HG03025 (cell line): ENCODE results near the gene BRD9.
A peak's percentile ranks its signal among the peaks of the same experiment; 100 is the strongest.

Experiments
- ATAC-seq: cut with Tn5 transposase; IDR thresholded peaks from one replicate; pipeline ENCODE4 v1.9.1; 2021; ENCODE audit warnings: mild to moderate bottlenecking, moderate library complexity; ENCODE audit not compliant: unreplicated experiment, low FRiP score

Gene BRD9

DNA sequence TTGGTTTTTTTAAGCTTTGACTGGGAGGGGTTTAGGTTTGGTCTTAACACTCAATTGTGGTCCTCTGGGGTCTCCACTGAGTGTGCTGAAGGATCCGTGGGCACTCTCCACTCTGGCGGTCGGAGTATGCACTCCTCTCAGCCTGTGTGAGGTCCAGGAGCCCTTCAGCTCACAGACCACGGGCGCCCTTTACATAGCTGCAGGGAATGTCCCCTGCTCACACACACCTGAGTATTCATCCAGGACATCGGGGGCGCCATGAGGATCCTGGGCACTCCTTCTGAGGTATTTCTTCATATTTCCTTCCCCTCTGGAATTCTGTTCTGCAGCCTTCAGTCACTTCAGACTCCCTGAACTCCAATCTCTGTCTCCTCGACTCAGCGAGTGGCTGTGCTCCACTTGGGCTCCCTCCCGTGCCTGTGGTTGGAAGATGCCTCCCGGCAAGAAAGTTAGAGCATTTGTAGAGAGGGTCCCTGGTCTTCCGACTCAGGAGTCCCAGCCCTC, 12.6 kb upstream of the BRD9 start:
- no peak for ATAC-seq

GRCh38 chr5:903756-904096, 11.1 kb upstream of the BRD9 start:
- ATAC-seq: no peak

GRCh38 chr5:902129-902916, 9.7 kb upstream of the BRD9 start:
- no peak for ATAC-seq

- no peak for ATAC-seq
Observed at GRCh38 chr5:900781-901180, 8.2 kb upstream of the BRD9 start.

DNA sequence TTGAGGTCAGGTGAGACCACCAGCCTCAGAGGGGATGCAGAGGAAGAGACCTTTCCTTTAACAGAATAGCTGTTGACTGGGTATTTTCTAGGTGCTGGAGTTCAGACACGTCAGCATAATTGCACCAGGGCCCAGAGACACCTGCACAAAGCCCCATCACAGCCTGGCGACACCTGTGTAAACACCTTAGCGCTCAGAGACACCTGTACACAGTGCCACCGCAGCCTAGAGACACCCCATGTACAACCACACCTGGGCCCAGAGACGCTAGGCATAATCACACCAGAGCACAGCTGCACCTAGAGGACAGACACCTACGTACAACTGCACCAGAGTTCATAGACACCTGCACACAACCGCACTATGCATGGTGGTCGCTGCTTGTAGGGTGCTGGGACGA, 1.1 kb upstream of the BRD9 start:
- ATAC-seq: no peak

DNA sequence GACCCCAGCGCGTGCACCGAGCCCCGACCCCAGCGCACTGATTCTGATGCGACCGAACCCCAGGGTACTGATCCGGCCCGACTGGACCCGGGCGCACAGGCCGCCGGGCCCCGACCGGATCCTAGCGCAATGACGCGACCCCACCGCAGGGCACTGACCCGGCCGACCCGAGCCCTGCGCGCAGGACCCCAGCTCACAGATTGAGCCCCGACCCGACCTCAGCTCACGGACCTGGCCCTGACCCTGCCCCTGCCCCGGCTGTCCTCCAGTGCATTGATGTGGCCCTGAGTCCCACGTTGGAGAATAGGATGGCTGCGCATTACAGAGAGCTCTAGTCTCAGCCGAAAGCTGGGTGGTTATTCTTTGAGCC, 521 bp upstream of the BRD9 start:
- ATAC-seq: peak; percentile 10

GRCh38 chr5:891837-892393, 686 bp downstream of the BRD9 start:
- peak; percentile 22 for ATAC-seq

- ATAC-seq: no peak
Observed at GRCh38 chr5:891117-891836, 1.3 kb downstream of the BRD9 start.

DNA sequence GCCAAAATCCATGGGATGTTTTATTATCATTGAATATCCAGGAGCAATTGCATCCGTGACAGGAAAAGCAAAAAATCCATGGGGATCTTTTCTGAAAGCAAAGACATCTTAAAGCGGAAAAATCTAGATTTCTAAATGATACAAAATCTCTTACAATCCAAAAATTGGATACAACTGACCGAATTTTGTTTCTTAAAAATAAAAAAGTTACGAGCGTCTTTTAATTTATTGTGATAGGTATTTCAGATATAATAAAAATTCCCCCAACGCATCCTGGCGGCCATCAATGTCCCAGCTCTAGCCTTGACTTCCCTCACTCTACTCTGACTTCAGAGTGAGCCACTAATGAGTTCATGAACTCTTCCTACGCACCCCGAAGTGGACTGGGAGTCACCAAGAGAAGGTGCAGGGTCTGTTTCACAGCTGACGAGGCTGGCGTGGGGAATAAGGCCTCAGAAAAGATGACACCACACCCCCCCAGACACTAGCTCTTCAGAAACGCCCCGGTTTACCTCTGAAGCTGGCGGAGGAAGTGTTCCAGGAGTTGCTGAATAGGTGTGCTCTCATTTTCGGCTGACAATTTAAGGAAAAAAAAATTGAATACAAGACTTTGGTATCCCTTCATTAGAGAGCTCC, 3.4 kb downstream of the BRD9 start:
- no peak for ATAC-seq

GRCh38 chr5:888638-889035, 4.0 kb downstream of the BRD9 start:
- ATAC-seq: no peak

DNA sequence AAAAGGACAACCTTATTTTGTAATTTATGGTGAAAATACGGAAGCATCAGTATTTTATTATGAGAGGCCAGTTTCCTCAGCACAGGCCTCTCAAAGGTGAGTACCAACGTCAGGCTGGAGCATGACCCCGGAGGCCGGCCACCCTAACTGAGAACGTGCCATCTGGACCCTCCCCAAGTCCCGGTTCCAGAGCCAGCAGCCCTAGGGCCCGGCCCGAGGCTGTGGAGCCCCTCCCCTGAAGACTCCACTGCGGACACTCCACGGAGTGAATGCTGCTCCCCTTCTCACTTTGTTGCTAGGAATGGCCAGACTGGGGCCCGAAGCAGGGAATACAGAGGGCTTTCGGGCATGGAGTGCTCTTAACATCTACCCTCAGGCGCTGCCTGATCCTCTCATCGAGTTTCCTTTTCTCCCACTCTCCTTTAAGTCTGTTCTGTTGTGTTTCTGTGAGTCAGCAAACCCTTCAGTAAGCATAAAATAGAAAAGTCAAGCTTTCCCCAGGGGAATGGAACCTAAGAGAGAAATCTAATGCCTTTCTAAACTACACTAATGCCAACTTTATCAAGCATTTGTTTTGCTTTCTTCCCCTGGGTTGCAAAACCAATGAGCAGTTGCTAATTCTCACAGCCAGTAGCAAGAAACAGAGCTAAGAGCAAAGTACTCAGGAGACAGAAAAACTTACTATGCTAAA, 4.5 kb downstream of the BRD9 start:
- no peak for ATAC-seq

- ATAC-seq: no peak
Observed at GRCh38 chr5:886716-887325, 5.8 kb downstream of the BRD9 start.

- no peak for ATAC-seq
Observed at GRCh38 chr5:886036-886435, 6.6 kb downstream of the BRD9 start.

DNA sequence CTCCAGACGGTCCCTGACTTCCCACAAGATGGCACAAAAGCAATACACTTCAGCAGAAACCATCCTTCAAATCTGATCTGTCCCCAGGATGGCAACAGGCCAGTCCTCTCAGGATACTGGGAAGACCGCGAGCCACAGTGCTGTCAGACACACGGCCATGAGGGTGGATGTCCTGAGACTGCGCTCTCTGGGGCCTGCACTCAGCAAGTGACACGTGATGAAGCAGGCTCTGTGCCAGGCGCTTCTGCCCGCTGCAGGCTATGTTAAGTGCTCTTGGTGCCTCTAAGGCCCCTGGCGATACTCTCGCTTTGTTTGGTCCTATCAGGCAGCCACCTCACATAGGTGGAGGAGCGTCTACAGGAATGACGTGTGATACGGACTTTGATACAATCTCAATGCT, 7.1 kb downstream of the BRD9 start:
- no peak for ATAC-seq

DNA sequence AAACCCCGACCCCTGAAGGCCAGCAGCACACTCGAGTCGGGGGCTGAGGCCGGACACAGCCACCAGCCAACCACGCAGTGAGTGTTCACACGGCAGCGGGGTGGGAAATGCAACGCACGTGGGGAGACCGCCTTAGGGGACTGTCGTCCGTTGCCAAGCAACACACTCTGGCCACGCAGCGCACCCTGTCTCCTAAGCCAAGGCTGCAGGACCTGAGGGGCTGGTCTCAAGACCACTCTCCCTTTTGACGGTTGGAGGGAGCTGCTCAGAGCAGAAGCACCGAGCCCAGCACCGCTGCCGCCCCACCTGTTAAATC, 7.5 kb downstream of the BRD9 start:
- no peak for ATAC-seq

DNA sequence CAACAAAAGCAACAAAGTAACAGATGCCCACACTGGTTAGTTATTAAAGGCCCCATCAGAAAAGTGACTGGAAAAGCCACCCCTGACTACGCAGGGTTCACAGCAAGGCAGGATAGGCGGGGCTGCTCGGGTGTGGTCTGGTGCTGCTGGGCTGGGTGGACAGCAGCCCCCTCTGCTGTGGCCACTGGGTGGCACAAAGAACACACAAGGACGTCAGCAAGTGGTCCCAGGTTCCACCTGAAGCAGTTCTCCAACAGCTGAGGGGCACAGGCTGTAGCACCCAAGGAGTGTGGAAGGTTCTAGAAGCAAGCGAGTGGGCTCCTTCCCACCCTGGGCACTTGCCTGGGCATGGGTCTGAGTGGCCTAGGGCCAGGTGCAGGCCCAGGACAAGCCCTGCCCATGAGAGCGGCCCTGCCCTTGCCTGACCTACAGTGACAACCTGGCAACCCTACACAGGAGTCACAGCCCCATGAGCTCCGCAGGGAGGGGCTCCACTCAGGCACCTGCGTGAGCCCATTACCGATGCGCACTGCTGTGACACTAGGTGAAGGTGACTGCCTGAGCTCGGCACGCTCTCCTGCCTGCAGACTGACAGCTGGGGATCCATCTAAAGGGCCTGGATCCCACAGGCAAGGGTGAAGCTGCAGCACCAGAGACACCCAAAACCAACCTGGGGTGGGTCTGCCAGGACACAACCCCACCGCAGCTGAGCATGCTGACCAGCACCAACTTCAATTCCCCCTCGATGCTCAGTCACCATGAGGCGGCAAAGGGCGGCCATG, 8.1 kb downstream of the BRD9 start:
- no peak for ATAC-seq

GRCh38 chr5:883475-884181, 9.0 kb downstream of the BRD9 start:
- ATAC-seq: no peak

DNA sequence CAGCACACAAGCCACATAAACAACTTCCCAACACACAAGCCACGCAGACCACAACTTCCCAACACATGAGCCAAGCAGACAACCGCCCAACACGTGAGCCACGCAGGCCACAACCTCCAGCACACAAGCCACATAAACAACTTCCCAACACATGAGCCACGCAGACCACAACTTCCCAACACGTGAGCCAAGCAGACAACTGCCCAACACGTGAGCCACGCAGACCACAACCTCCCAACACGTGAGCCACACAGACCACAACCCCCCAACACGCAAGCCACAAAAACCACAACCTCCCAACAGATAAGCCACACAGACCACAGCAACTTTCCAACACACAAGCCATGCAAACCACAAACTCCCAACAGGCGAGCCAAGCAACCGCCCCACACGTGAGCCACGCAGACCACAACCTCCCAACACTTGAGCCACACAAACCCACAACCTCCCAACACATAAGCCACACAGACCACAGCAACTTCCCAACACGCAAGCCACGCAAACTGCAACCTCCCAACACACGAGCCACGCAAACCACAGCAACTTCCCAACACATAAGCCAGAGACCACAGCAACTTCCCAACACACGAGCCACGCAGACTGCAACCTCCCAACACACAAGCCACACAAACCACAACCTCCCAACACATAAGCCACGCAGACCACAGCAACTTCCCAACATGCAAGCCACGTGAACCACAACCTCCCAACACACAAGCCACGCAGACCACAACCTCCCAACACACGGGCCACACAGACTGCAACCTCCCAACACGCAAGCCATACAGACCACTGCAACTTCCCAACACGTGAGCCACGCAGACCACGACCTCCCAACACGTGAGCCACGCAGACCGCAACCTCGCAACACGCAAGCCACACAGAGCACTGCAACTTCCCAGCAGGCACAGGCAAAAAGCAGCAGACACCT, 10.1 kb downstream of the BRD9 start:
- ATAC-seq: no peak
